ENCODE data around the gene OAS1. TPM values are rescaled to one million over a fixed set of nuclear protein-coding genes. Genes with fewer than 3 reads are reported as not detected.
A peak's percentile ranks its signal among the peaks of the same experiment; 100 is the strongest.

The OAS1 gene
- total RNA-seq, 2 donors from 2014 or later, result 8.2 to 14.2 TPM

DNA sequence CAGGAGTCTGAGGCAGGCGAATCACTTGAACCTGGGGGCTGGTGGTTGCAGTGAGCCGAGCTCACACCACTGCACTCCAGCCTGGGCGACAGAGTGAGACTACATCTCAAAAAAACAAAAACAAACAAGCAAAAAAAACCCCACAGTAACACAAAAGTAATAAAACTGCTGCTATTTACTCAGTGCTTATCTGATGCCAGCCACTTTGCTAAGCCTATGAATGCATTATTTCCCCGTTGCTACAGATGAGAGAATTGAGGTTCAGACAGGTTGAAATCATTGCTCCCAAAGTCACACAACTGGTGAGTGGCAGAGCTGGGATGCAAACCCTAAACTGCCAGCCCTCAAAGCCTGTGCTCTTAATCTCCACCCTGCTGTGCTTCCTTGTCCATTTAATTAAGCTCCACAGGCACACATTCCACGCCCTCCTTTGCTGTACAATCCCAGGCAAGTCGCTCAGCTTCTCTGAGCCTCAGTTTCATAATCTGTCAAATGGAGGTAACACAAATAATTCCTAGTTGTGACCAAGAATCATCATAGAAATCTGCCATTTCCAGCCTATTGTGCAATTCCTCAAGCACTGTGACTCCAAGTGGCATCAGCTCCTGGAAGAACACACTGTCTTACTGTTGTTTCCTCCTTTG lies 25.8 kb downstream of the OAS1 start:
- TF ChIP-seq, protein P1, sequence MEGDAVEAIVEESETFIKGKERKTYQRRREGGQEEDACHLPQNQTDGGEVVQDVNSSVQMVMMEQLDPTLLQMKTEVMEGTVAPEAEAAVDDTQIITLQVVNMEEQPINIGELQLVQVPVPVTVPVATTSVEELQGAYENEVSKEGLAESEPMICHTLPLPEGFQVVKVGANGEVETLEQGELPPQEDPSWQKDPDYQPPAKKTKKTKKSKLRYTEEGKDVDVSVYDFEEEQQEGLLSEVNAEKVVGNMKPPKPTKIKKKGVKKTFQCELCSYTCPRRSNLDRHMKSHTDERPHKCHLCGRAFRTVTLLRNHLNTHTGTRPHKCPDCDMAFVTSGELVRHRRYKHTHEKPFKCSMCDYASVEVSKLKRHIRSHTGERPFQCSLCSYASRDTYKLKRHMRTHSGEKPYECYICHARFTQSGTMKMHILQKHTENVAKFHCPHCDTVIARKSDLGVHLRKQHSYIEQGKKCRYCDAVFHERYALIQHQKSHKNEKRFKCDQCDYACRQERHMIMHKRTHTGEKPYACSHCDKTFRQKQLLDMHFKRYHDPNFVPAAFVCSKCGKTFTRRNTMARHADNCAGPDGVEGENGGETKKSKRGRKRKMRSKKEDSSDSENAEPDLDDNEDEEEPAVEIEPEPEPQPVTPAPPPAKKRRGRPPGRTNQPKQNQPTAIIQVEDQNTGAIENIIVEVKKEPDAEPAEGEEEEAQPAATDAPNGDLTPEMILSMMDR (IDR thresholded peaks at IDR 0.05), result no peak
- TF ChIP-seq POLR2A (IDR thresholded peaks at IDR 0.05) (no peak), POLR2AphosphoS5 (IDR thresholded peaks at IDR 0.05) (no peak)
- Histone ChIP-seq H3K9me3 (no peaks in the 10 kb centered on the region), H3K4me3 (no peak overlapping the region), H3K4me1 (replicated peaks) (peaks cover 5% of the 10 kb centered on the region), H3K27me3 (replicated peaks; ENCODE audit: insufficient read depth) (no peaks in the 10 kb centered on the region), H3K27ac (no peak overlapping the region), H3K36me3 (no peaks in the 10 kb centered on the region)
- DNase-seq (ENCODE audit: low spot score), result no peak
- 40% methylated on average over 6 of the region's 6 CpGs for WGBS
- intact Hi-C loops (cut with DNase I), result no loop called here

DNA sequence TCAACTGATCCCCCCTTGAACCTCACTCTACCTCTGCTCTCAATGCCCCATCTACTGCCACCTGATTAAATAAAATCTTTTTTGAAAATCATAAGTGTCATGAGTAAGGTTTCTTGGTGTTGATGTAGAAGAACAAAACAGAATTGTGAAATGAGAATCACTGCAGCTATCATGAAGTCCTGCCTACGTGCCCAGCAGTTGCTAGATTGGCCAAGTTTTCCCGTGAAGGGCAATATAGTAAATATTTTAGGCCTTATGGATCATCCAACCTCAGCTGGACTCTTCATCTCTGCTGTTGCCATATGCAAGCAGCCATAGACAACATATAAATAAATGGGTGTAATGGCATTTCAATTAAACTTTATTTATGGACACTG lies 26.4 kb downstream of the OAS1 start:
- intact Hi-C loops (cut with DNase I), result no loop called here
- 69% methylated on average over 2 of the region's 2 CpGs for WGBS
- H3K4me3 ChIP-seq, result no peak overlapping the region
- DNase-seq (ENCODE audit: low spot score), result no peak
- TF ChIP-seq, protein P1 (IDR thresholded peaks at IDR 0.05), result no peak
- TF ChIP-seq POLR2AphosphoS5 (IDR thresholded peaks at IDR 0.05), result no peak
- no peak for TF ChIP-seq POLR2A (IDR thresholded peaks at IDR 0.05)
- H3K36me3 ChIP-seq, result no peaks in the 10 kb centered on the region
- no peak overlapping the region for H3K27ac ChIP-seq
- H3K4me1 ChIP-seq (replicated peaks), result peaks cover 5% of the 10 kb centered on the region
- H3K27me3 ChIP-seq (replicated peaks; ENCODE audit: insufficient read depth), result no peaks in the 10 kb centered on the region
- no peaks in the 10 kb centered on the region for H3K9me3 ChIP-seq

DNA sequence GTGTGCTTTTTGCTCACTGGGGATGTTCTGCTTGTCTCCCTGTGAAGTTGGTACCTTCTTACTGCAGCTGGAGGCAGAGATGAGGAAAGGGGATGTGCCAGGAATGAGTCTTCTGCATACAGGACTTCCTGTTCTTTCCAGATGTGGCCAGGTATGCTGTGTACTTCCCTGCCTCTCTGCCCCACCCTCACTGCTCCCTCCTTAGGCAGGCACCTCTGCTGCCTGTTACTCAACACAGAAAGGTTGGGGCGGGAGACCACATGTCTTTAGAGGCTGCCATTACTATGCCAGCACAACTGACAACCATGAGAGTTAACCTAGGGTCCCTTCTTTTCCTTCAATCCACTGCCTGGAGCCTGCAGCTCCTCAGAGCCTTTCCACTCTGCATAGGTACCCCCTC lies 29.5 kb downstream of the OAS1 start:
- no peak overlapping the region for H3K27ac ChIP-seq
- TF ChIP-seq, protein P1 (IDR thresholded peaks at IDR 0.05), result no peak
- TF ChIP-seq POLR2A (IDR thresholded peaks at IDR 0.05) (no peak), POLR2AphosphoS5 (IDR thresholded peaks at IDR 0.05) (no peak)

DNA sequence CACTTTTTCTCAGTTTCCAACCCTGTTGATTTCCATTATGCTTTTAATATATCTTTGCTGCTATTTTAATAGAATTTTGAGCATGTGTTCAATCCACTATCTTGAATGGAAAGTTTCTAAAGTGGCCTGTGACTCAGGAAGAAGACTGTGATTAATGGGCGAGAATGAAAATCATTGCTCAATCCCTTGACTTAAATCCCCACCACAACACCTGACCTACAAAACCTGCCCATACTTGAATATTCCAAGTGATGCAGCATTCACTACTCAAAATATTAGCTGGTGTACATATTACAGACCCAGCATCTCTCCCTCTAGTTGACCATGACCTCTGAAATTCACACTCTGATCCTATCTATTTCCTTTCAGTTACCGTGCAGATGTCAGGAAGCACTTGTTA lies 30.2 kb downstream of the OAS1 start:
- TF ChIP-seq, protein P1 (IDR thresholded peaks at IDR 0.05), result no peak
- TF ChIP-seq POLR2AphosphoS5 (IDR thresholded peaks at IDR 0.05) (peak; percentile 80), POLR2A (IDR thresholded peaks at IDR 0.05) (no peak)
- DNase-seq (ENCODE audit: low spot score), result peak; percentile 58
- 22% methylated on average over 2 of the region's 2 CpGs for WGBS
- H3K36me3 ChIP-seq, result no peaks in the 10 kb centered on the region
- no peak overlapping the region for H3K4me3 ChIP-seq
- H3K27me3 ChIP-seq (replicated peaks; ENCODE audit: insufficient read depth), result no peaks in the 10 kb centered on the region
- peak overlapping the region; percentile 32 to 74 for H3K27ac ChIP-seq
- intact Hi-C loops (cut with DNase I), result no loop called here
- H3K9me3 ChIP-seq, result no peaks in the 10 kb centered on the region
- peaks cover 12% of the 10 kb centered on the region for H3K4me1 ChIP-seq (replicated peaks)

More for the DNA sequence above, 29.5 kb downstream of the OAS1 start:
- H3K36me3 ChIP-seq, result no peaks in the 10 kb centered on the region
- WGBS, result 60% methylated on average over 1 of the region's 1 CpG
- no peaks in the 10 kb centered on the region for H3K27me3 ChIP-seq (replicated peaks; ENCODE audit: insufficient read depth)
- H3K4me1 ChIP-seq (replicated peaks), result peaks cover 12% of the 10 kb centered on the region
- intact Hi-C loops (cut with DNase I), result no loop called here
- H3K9me3 ChIP-seq, result no peaks in the 10 kb centered on the region
- H3K4me3 ChIP-seq, result no peak overlapping the region
- DNase-seq (ENCODE audit: low spot score), result peak; percentile 11
